ENCODE results near the gene RBM39.

DNA sequence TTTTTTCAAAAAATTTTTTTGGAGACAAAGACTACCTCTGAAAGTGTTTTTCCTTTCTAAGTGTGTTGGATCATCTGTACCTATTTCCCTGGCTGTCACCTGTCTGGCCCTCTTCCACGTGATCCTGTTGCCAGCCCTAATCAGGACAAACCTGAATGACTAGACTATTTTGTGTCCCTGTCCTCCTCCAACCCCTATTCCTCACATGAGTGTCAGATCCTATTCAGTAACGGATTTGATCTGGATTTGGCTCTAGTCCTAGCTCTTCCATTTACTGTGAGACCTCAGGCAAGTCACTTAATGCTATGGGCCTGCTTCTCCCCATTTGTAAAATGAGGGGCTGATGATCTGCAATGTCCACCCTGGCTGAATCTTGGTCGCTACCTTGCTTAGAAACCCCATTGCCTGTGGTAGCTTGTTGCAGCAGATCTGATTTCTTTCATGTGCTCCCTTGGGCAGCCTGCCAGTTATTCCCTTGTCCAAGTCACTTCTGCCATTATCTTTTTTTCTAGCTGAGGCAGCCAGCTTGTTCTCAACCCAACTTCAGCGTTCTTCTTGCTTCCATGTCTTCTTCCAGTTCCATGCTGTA lies 34.5 kb upstream of the RBM39 start:
- TF ChIP-seq CTCF (IDR thresholded peaks at IDR 0.05): no peak
- TF ChIP-seq POLR2A (IDR thresholded peaks at IDR 0.05): no peak

All from lower leg skin (tissue), 3 donors.